ENCODE measurements around the gene ADAM22.

Gene ADAM22

DNA sequence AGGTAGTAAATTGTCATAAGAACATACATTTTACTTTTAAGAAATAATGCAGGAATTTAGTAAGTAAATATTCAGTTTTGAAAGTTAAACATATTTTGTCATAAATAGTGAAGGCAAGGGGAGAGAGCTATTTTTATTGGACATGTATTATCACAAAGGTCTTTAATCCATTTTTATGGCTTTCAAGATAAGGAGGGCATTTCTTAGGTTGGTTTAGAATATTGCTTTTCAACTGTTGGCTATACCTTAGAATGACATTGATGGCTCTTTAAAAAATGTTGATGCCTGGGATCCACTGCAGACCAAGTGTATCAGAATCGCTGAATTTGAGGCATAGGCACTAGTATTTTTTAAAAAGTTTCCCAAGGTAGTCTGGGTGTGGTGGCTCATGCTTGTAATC is 34.0 kb downstream of the ADAM22 start:
- Mint-ChIP-seq H3K4me3 (no peak overlapping the region), H3K36me3 (ENCODE audit: insufficient read depth) (peaks cover 2% of the 10 kb centered on the region), H3K27ac (ENCODE audit: low read depth) (no peak overlapping the region), H3K27me3 (no peaks in the 10 kb centered on the region), H3K9me3 (peaks cover 4% of the 10 kb centered on the region), H3K4me1 (no peaks in the 10 kb centered on the region)
- ATAC-seq (replicated peaks; ENCODE audit: extremely low read depth, poor library complexity, severe bottlenecking), result no peak
- no peak for DNase-seq (ENCODE audit: low spot score in 2 of 2)

DNA sequence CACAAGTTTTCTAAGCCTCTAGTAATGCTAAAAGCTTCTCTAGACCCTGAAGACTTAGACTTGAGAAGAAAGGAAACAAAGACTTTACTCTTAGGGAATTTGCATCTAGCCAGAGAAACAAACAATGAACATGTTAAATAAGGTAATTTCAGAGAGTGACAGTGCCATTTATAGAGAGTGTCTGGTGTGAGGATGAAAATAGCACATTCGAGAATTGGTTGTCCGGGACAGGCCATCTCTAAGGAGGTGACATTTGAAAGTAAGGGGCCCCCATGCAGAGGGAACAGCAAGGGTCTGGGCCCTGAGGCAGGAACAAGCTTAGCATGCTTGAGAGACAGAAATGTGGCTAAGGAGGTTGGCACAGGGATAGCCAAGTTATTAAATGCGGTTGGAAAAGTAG is 48.1 kb downstream of the ADAM22 start:
- no peaks in the 10 kb centered on the region for H3K4me1 Mint-ChIP-seq
- H3K36me3 Mint-ChIP-seq (ENCODE audit: insufficient read depth), result no peaks in the 10 kb centered on the region
- DNase-seq (ENCODE audit: low spot score in 2 of 2) (no peak), ATAC-seq (replicated peaks; ENCODE audit: extremely low read depth, poor library complexity, severe bottlenecking) (no peak)
- no peak overlapping the region for H3K27ac Mint-ChIP-seq (ENCODE audit: low read depth)
- no peaks in the 10 kb centered on the region for H3K9me3 Mint-ChIP-seq
- no peak overlapping the region for H3K4me3 Mint-ChIP-seq
- H3K27me3 Mint-ChIP-seq, result no peaks in the 10 kb centered on the region

DNA sequence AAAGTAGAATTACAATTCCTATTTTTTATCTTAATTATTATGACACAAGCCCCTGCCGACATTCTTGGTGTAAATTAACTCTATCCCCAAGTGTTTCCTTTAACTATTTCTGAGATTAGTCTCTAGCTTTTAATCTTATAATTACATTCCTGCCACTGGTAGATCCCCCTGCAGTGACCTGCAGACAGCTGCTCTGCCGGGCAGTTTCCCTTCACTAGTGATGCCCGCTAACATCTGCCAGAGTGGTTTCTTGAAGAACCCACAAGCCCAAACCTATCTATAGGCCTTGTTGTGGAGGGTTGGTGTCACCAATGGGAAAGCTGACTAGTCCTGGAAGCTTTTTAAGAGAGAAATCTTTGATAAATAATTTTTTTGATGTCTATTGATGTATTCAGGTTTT is 50.0 kb downstream of the ADAM22 start:
- Mint-ChIP-seq H3K36me3 (ENCODE audit: insufficient read depth) (no peaks in the 10 kb centered on the region), H3K27ac (ENCODE audit: low read depth) (no peak overlapping the region), H3K4me3 (no peak overlapping the region), H3K9me3 (no peaks in the 10 kb centered on the region), H3K27me3 (no peaks in the 10 kb centered on the region), H3K4me1 (no peaks in the 10 kb centered on the region)
- no peak for DNase-seq (ENCODE audit: low spot score in 2 of 2)
- no peak for ATAC-seq (replicated peaks; ENCODE audit: extremely low read depth, poor library complexity, severe bottlenecking)

DNA sequence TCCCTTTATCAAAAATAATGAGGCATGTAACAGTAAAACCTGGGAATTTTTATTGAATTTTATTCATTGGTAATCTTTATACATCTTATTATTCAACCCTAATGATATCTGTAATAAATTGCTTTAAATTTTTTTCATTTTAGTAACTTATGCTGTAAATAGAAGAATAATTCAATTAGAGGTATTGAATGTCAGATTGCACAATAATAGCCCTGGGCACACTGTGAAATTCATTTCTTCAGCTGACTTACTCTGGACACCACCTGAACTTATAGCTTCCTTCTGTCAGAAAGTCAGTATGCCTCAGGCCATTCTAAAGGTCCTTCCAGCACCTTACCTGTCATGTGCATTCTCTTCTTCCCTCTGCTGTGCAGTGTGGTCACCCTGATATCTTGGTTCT is 59.2 kb downstream of the ADAM22 start:
- H3K27me3 Mint-ChIP-seq, result no peaks in the 10 kb centered on the region
- no peaks in the 10 kb centered on the region for H3K9me3 Mint-ChIP-seq
- DNase-seq (ENCODE audit: low spot score in 2 of 2) (no peak), ATAC-seq (replicated peaks; ENCODE audit: extremely low read depth, poor library complexity, severe bottlenecking) (no peak)
- H3K36me3 Mint-ChIP-seq (ENCODE audit: insufficient read depth), result no peaks in the 10 kb centered on the region
- no peak overlapping the region for H3K27ac Mint-ChIP-seq (ENCODE audit: low read depth)
- no peak overlapping the region for H3K4me3 Mint-ChIP-seq
- H3K4me1 Mint-ChIP-seq, result no peaks in the 10 kb centered on the region

DNA sequence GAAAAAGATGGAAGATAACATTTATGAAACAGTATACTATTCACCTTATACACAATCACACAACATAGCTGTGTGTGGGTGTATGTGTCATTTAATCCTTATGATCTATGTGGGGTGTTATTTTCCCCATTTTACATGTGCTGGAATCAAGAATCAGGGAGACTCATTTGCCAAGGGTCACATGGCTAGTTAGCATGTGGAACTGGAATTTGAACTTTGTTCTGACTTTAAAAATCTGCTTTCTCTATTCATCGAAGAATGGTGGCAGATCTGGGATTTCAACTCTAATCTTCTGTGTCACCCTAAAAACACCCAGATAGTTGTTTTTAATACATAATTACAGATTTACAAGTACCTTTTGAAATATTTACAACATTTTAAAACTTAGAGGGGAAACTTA is 65.2 kb downstream of the ADAM22 start:
- Mint-ChIP-seq H3K4me3 (no peak overlapping the region), H3K9me3 (no peaks in the 10 kb centered on the region), H3K27ac (ENCODE audit: low read depth) (no peak overlapping the region), H3K36me3 (ENCODE audit: insufficient read depth) (no peaks in the 10 kb centered on the region), H3K4me1 (no peaks in the 10 kb centered on the region), H3K27me3 (no peaks in the 10 kb centered on the region)
- ATAC-seq (replicated peaks; ENCODE audit: extremely low read depth, poor library complexity, severe bottlenecking) (no peak), DNase-seq (ENCODE audit: low spot score in 2 of 2) (no peak)

DNA sequence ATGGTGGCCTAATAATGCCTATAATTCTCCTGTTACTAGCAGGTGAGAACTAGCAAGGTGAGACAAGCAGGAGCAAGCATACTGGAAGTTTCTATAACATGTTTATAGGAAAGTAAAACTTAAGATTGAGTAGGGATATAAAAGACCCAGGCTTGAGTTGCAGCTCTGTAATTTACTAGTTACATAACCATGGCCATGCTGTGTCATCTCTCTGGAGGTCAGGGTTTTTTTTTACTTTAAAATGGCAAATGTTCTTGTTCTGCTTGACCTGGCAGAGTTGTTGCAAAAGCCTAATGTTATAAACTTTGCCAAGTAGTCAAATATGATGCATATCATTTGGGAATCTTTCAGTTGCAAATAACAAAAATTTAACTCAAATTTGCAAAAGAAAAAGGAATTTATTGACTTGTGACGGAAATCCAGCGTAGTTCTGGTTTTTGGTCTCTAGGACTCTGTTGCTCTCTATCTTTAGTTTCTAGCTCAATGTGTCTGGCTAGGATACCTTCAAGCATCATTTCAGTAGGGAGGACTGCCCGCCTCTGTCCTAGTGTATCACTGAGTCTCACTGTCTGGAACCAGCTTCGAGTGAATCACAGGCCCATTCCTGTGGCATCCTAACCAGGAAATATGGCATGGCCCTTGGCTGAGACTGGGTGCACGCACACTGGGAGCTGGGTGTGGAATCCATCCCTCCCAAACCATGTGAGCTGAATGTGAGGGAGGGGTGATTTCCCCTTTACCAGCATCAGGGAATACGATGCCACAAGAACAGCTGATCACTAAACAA is 67.9 kb downstream of the ADAM22 start:
- H3K27ac Mint-ChIP-seq (ENCODE audit: low read depth), result no peak overlapping the region
- no peaks in the 10 kb centered on the region for H3K4me1 Mint-ChIP-seq
- DNase-seq (ENCODE audit: low spot score in 2 of 2) (no peak), ATAC-seq (replicated peaks; ENCODE audit: extremely low read depth, poor library complexity, severe bottlenecking) (no peak)
- no peaks in the 10 kb centered on the region for H3K27me3 Mint-ChIP-seq
- no peaks in the 10 kb centered on the region for H3K9me3 Mint-ChIP-seq
- no peak overlapping the region for H3K4me3 Mint-ChIP-seq
- no peaks in the 10 kb centered on the region for H3K36me3 Mint-ChIP-seq (ENCODE audit: insufficient read depth)

DNA sequence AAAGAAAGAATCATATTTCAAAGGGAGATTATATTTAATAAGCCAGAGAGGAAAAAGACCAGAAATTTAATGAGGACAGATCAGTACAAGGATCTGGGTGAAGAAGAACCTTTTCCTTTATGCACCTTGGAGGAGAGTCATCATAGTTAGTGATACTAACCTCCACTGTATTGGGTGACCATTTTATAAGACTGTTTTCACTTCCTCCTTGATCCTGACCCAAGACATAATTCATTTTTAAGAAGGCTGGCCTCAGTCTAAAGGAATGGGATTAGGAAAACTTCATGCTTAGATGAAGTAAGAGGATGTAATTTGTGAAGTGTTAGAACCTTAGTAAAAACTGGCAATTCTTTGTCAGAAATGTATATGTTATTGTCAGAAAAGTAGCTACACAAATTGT is 68.6 kb downstream of the ADAM22 start:
- Mint-ChIP-seq H3K27ac (ENCODE audit: low read depth) (no peak overlapping the region), H3K36me3 (ENCODE audit: insufficient read depth) (no peaks in the 10 kb centered on the region), H3K4me3 (no peak overlapping the region), H3K4me1 (no peaks in the 10 kb centered on the region), H3K27me3 (no peaks in the 10 kb centered on the region), H3K9me3 (no peaks in the 10 kb centered on the region)
- ATAC-seq (replicated peaks; ENCODE audit: extremely low read depth, poor library complexity, severe bottlenecking) (no peak), DNase-seq (ENCODE audit: low spot score in 2 of 2) (no peak)

DNA sequence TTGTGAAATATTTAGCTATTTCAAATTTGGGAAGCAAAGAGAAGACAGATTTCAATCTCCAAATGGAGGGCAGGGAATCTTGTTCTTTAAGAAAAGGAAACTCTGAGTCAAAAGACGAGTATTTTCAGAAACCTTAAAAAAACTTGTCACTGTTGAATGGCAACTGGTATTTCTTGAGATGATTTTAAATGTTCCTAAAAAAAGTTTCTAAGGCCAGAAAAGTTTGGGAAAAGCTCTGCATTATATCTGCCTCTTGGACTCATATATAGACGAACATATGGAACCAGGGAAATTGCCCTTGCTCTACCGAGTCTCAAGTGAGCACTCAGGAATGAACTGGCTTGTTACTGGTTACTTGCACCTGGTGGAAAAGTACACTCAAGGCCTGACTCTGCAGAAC is 69.5 kb downstream of the ADAM22 start:
- no peaks in the 10 kb centered on the region for H3K36me3 Mint-ChIP-seq (ENCODE audit: insufficient read depth)
- H3K9me3 Mint-ChIP-seq, result no peaks in the 10 kb centered on the region
- H3K4me1 Mint-ChIP-seq, result no peaks in the 10 kb centered on the region
- no peak overlapping the region for H3K4me3 Mint-ChIP-seq
- no peak for DNase-seq (ENCODE audit: low spot score in 2 of 2)
- ATAC-seq (replicated peaks; ENCODE audit: extremely low read depth, poor library complexity, severe bottlenecking), result no peak
- no peak overlapping the region for H3K27ac Mint-ChIP-seq (ENCODE audit: low read depth)
- no peaks in the 10 kb centered on the region for H3K27me3 Mint-ChIP-seq

DNA sequence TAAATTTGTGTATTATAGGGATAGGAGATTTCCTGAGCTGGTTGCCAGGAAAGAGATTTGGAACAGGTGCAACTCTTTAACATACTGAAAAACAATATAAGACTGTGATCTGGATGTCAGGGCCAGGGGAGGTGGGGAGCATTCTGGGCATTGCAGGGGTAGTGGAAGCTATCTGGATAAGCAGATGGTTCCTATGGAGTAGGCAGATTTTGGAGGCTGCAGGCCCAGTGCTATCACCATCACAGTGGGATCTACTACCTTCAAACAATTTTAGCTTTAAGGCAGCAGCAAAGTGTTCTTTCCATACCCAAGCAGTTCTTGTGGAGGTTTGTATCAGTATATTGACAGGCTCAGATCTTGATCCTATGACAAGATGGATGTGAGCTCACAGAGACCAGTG is 71.1 kb downstream of the ADAM22 start:
- Mint-ChIP-seq H3K4me3 (no peak overlapping the region), H3K9me3 (no peaks in the 10 kb centered on the region), H3K27me3 (no peaks in the 10 kb centered on the region), H3K27ac (ENCODE audit: low read depth) (no peak overlapping the region), H3K36me3 (ENCODE audit: insufficient read depth) (no peaks in the 10 kb centered on the region), H3K4me1 (no peaks in the 10 kb centered on the region)
- DNase-seq (ENCODE audit: low spot score in 2 of 2) (no peak), ATAC-seq (replicated peaks; ENCODE audit: extremely low read depth, poor library complexity, severe bottlenecking) (no peak)

DNA sequence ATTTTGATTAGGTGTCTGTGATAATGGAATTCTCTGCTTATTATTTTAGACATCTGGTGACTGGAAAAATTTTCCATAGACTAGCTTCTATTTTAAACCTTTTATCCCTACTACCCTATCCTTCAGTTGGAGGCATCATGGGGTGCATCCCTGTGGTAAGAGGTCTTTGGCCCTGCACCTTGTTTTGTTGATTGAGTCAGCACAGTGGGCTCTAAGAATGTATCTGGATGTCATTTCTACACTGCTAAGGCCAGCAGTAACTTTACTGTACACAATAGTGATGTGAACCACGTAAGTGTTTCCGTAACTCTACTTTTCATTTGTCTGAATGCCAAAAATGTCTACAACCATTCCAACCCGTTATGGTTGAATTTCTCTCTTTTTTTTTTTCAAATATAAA is 75.6 kb downstream of the ADAM22 start:
- Mint-ChIP-seq H3K27me3 (no peaks in the 10 kb centered on the region), H3K27ac (ENCODE audit: low read depth) (no peak overlapping the region), H3K4me3 (no peak overlapping the region), H3K9me3 (no peaks in the 10 kb centered on the region), H3K36me3 (ENCODE audit: insufficient read depth) (no peaks in the 10 kb centered on the region), H3K4me1 (no peaks in the 10 kb centered on the region)
- DNase-seq (ENCODE audit: low spot score in 2 of 2) (no peak), ATAC-seq (replicated peaks; ENCODE audit: extremely low read depth, poor library complexity, severe bottlenecking) (no peak)

DNA sequence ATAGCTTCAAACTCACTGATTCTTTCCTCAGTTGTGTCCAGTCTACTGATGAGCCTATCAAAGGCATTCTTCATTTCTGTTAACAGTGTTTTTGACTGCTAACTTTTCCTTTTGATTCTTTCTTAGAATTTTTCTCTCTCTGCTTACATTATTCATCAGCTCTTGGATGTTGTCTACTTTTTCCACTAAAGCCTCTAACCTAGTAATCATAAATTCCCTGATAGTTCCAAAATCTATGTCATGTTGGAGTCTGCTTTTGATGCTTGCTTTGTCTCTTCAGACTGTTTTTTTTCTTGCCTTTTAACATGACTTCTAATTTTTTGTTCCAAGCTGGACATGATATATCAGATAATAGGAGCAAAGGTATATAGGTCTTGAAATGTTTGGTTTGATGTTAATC is 78.0 kb downstream of the ADAM22 start:
- no peak overlapping the region for H3K4me3 Mint-ChIP-seq
- no peak overlapping the region for H3K27ac Mint-ChIP-seq (ENCODE audit: low read depth)
- no peaks in the 10 kb centered on the region for H3K27me3 Mint-ChIP-seq
- no peak for DNase-seq (ENCODE audit: low spot score in 2 of 2)
- no peak for ATAC-seq (replicated peaks; ENCODE audit: extremely low read depth, poor library complexity, severe bottlenecking)
- H3K4me1 Mint-ChIP-seq, result no peaks in the 10 kb centered on the region
- no peaks in the 10 kb centered on the region for H3K36me3 Mint-ChIP-seq (ENCODE audit: insufficient read depth)
- H3K9me3 Mint-ChIP-seq, result no peaks in the 10 kb centered on the region

DNA sequence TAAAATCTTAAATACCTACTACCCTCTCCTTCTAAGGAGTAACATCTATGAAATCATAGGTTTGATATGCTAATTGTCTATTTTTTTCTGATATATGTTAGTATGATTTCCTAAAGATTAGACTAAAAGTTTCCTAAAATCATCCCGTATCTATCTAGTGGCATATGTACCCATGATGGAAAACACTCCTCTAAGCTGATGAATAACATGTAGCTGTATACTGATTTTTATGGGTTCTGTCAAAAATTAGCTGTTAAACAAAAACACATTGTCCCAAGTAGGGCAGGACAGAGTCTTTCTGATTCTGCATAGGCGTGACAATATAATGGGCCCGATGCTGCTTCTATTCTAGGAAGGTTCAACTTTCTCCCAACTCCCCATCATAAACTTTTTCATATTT is 79.9 kb downstream of the ADAM22 start:
- Mint-ChIP-seq H3K27me3 (no peaks in the 10 kb centered on the region), H3K27ac (ENCODE audit: low read depth) (no peak overlapping the region), H3K9me3 (no peaks in the 10 kb centered on the region), H3K4me1 (no peaks in the 10 kb centered on the region), H3K4me3 (no peak overlapping the region), H3K36me3 (ENCODE audit: insufficient read depth) (no peaks in the 10 kb centered on the region)
- no peak for DNase-seq (ENCODE audit: low spot score in 2 of 2)
- no peak for ATAC-seq (replicated peaks; ENCODE audit: extremely low read depth, poor library complexity, severe bottlenecking)

DNA sequence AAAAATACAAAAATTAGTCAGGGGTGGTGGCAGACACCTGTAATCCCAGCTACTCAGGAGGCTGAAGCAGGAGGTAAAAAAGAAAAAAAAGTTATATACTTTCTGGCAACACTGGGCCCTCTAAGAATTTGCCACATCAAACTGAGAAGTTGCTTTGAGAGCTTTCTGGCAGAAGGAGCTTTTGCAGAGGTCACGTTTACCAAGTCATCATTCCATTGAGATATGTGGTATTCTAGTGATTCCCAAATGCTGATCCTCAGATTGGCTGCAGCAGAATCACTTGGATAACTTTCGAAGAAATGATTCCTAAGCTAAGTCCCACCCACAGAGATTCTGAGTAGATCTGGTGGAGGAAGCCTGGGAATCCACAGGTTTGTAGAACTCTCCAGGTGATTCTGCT is 80.5 kb downstream of the ADAM22 start:
- Mint-ChIP-seq H3K9me3 (no peaks in the 10 kb centered on the region), H3K36me3 (ENCODE audit: insufficient read depth) (no peaks in the 10 kb centered on the region), H3K4me1 (no peaks in the 10 kb centered on the region), H3K4me3 (no peak overlapping the region), H3K27ac (ENCODE audit: low read depth) (no peak overlapping the region), H3K27me3 (no peaks in the 10 kb centered on the region)
- DNase-seq (ENCODE audit: low spot score in 2 of 2) (no peak), ATAC-seq (replicated peaks; ENCODE audit: extremely low read depth, poor library complexity, severe bottlenecking) (no peak)

DNA sequence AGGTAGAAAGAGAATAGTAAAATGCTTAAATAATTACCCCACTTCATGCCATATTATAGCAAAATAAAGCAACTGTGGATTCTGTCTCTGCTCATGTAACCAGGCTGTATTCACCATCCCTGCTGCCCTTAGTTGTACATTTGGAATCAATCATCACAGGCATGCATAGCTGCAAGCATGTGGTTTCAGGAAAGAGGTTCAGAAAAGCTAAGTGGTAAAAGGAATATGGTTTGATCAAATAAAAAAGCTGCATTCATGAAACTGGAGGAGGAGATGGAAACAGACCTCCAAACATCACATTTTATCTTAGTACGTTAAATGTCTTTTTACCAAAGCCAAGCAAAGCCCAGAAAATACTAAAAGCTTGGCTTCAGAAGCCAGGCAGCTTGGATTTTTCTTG is 81.3 kb downstream of the ADAM22 start:
- no peaks in the 10 kb centered on the region for H3K27me3 Mint-ChIP-seq
- H3K9me3 Mint-ChIP-seq, result no peaks in the 10 kb centered on the region
- no peak for DNase-seq (ENCODE audit: low spot score in 2 of 2)
- no peak overlapping the region for H3K27ac Mint-ChIP-seq (ENCODE audit: low read depth)
- ATAC-seq (replicated peaks; ENCODE audit: extremely low read depth, poor library complexity, severe bottlenecking), result no peak
- H3K4me1 Mint-ChIP-seq, result no peaks in the 10 kb centered on the region
- no peaks in the 10 kb centered on the region for H3K36me3 Mint-ChIP-seq (ENCODE audit: insufficient read depth)
- H3K4me3 Mint-ChIP-seq, result no peak overlapping the region
